ENCODE data around the gene TC2N. TPM values are rescaled to one million over a fixed set of nuclear protein-coding genes. Genes with fewer than 3 reads are reported as not detected.

Gene TC2N
- total RNA-seq, 1 donor from 2014 or later, result 0.35 TPM

GRCh38 chr14:91904956-91905645, 37.8 kb upstream of the TC2N start:
- DNase-seq (ENCODE audit: extremely low spot score, unreplicated experiment), result no peak
- H3K27ac Mint-ChIP-seq (ENCODE audit: unreplicated experiment), result no peak overlapping the region
- H3K27me3 Mint-ChIP-seq (ENCODE audit: unreplicated experiment), result no peaks in the 10 kb centered on the region
- no peaks in the 10 kb centered on the region for H3K36me3 Mint-ChIP-seq (ENCODE audit: unreplicated experiment)
- no peak overlapping the region for H3K4me3 Mint-ChIP-seq (ENCODE audit: unreplicated experiment)
- H3K9me3 Mint-ChIP-seq (ENCODE audit: unreplicated experiment), result no peaks in the 10 kb centered on the region
- TF ChIP-seq CTCF (IDR thresholded peaks at IDR 0.05), result no peak
- H3K4me1 Mint-ChIP-seq (ENCODE audit: unreplicated experiment), result peaks cover 14% of the 10 kb centered on the region

GRCh38 chr14:91904483-91904882, 37.1 kb upstream of the TC2N start:
- Mint-ChIP-seq H3K4me3 (ENCODE audit: unreplicated experiment) (no peak overlapping the region), H3K9me3 (ENCODE audit: unreplicated experiment) (no peaks in the 10 kb centered on the region), H3K4me1 (ENCODE audit: unreplicated experiment) (peaks cover 20% of the 10 kb centered on the region), H3K36me3 (ENCODE audit: unreplicated experiment) (no peaks in the 10 kb centered on the region), H3K27me3 (ENCODE audit: unreplicated experiment) (no peaks in the 10 kb centered on the region), H3K27ac (ENCODE audit: unreplicated experiment) (no peak overlapping the region)
- TF ChIP-seq CTCF (IDR thresholded peaks at IDR 0.05), result no peak
- no peak for DNase-seq (ENCODE audit: extremely low spot score, unreplicated experiment)

- no peak for TF ChIP-seq CTCF (IDR thresholded peaks at IDR 0.05)
- Mint-ChIP-seq H3K4me3 (ENCODE audit: unreplicated experiment) (no peak overlapping the region), H3K36me3 (ENCODE audit: unreplicated experiment) (no peaks in the 10 kb centered on the region), H3K4me1 (ENCODE audit: unreplicated experiment) (peaks cover 31% of the 10 kb centered on the region), H3K27ac (ENCODE audit: unreplicated experiment) (no peak overlapping the region), H3K9me3 (ENCODE audit: unreplicated experiment) (no peaks in the 10 kb centered on the region), H3K27me3 (ENCODE audit: unreplicated experiment) (no peaks in the 10 kb centered on the region)
- no peak for DNase-seq (ENCODE audit: extremely low spot score, unreplicated experiment)
These were observed 35.7 kb upstream of the TC2N start for GRCh38 chr14:91903070-91903469.

GRCh38 chr14:91902336-91902735, 35.0 kb upstream of the TC2N start:
- DNase-seq (ENCODE audit: extremely low spot score, unreplicated experiment), result no peak
- no peaks in the 10 kb centered on the region for H3K9me3 Mint-ChIP-seq (ENCODE audit: unreplicated experiment)
- no peak overlapping the region for H3K27ac Mint-ChIP-seq (ENCODE audit: unreplicated experiment)
- no peak overlapping the region for H3K4me3 Mint-ChIP-seq (ENCODE audit: unreplicated experiment)
- no peaks in the 10 kb centered on the region for H3K27me3 Mint-ChIP-seq (ENCODE audit: unreplicated experiment)
- H3K4me1 Mint-ChIP-seq (ENCODE audit: unreplicated experiment), result peaks cover 37% of the 10 kb centered on the region
- no peaks in the 10 kb centered on the region for H3K36me3 Mint-ChIP-seq (ENCODE audit: unreplicated experiment)
- no peak for TF ChIP-seq CTCF (IDR thresholded peaks at IDR 0.05)

GRCh38 chr14:91901449-91902226, 34.3 kb upstream of the TC2N start:
- H3K27me3 Mint-ChIP-seq (ENCODE audit: unreplicated experiment), result no peaks in the 10 kb centered on the region
- H3K4me3 Mint-ChIP-seq (ENCODE audit: unreplicated experiment), result no peak overlapping the region
- H3K9me3 Mint-ChIP-seq (ENCODE audit: unreplicated experiment), result no peaks in the 10 kb centered on the region
- H3K36me3 Mint-ChIP-seq (ENCODE audit: unreplicated experiment), result no peaks in the 10 kb centered on the region
- H3K4me1 Mint-ChIP-seq (ENCODE audit: unreplicated experiment), result peaks cover 44% of the 10 kb centered on the region
- DNase-seq (ENCODE audit: extremely low spot score, unreplicated experiment), result no peak
- no peak overlapping the region for H3K27ac Mint-ChIP-seq (ENCODE audit: unreplicated experiment)
- TF ChIP-seq CTCF (IDR thresholded peaks at IDR 0.05), result no peak
